ENCODE measurements around the gene CDH22.

The CDH22 gene

DNA sequence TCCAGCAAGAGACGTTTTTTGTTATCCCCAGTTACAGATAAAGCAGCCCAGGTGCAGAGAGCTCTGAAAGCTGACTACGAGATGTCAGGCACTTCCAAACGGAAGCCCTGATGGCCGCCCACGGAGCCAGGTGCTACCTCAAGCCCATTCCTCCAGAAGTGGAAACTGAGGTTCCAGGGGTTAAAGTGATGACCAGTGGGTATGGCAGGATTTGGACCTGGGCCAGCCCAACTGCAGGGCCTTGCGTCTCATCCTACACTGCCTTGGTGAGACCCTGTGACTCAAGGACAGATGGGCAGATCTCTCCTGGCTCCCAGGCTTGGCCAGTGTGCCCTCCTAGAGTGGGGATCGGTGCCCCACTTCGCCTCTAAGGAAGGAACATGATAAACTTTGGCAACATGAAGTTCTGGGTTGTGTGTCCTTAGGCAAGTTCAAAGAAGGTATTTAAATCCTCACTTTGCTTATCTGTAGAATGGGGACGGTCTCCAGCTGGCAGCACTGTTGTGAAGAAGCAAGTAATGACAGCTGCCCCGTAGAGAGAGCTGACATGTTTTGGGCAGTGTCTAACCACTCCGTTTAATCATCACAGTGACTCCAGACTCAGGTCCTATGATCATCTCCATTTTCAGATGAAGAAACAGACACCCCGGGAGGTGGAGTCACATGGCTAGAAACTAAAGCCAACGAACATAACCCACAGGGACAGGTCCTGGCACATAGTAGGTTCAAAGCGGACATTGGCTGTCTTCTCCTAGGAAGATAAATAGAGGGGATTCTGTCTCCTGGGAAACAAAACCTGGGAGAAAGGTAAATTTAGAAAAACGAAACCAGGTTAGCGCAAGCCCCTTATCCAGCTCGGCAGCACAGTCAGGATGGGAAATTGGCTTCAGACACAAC, 34.4 kb upstream of the CDH22 start:
- no peak for DNase-seq

- DNase-seq, result no peak
Observed at GRCh38 chr20:46342010-46342378, 33.7 kb upstream of the CDH22 start.

DNA sequence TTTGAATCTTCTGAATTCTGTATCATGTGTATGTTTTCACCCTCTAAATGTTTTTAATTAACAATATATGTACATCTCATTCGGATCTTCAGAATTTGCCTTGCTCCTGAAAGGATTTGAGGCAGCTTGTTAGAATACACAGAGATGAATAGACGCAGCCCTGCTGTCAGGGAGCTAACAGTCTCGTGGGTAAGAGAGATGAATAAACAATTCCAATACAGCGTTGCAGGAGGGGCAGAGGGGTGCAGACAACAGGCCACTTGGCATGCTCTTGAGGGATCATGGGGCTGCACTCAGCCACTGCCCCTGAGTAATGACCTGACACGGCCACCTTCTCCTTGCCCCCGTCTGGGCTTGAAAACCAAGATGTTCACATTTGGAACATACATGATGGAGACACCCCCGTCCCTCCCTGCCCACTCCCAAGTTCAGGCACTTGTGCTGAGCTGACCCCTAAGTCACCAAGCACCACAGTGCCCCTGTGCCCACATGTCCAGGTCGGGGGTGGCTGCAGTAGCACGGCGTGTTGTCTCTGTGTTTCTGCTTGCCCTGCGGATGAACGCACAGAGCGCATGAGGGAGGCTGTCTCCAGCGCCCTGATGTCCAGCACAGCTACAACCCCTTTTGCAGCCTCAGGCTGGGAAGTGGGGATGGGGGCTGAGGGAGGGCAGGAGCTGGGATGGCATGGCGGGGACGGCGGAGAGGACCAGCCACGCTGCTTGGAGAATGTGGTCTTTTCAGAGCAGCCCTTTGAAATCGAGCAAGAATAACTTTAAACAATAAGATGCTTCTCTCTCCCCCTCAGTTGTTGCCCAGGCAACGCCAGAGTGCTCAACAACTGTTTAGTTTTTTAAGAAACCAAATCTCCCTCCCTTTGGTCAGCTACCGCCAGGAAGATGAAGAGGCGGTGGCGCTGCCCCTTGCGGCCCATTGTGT, 33.0 kb upstream of the CDH22 start:
- no peak for DNase-seq

DNA sequence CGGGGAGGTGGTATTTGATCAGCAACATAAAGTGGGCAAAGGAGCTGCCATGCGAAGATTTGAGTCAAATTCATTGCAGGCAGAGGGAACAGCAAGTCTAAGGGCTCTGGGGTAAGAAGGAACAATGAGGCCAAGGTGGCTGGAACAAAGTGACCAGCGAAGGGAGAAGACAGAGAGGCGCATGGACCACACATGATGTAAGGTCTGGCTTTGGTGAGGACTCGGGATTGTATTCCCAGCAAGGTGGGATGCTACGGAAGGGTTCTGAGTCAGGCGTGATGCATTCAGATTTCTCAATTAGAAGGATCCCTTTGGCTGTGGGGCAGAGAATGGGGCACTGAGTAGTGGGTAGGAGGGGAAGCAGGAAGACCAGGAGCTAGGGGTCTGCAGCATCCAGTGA, 30.7 kb upstream of the CDH22 start:
- no peak for DNase-seq

GRCh38 chr20:46336735-46337134, 28.4 kb upstream of the CDH22 start:
- no peak for DNase-seq

- no peak for DNase-seq
Observed at GRCh38 chr20:46334303-46334904, 26.1 kb upstream of the CDH22 start.

GRCh38 chr20:46333161-46333991, 25.1 kb upstream of the CDH22 start:
- no peak for DNase-seq

DNA sequence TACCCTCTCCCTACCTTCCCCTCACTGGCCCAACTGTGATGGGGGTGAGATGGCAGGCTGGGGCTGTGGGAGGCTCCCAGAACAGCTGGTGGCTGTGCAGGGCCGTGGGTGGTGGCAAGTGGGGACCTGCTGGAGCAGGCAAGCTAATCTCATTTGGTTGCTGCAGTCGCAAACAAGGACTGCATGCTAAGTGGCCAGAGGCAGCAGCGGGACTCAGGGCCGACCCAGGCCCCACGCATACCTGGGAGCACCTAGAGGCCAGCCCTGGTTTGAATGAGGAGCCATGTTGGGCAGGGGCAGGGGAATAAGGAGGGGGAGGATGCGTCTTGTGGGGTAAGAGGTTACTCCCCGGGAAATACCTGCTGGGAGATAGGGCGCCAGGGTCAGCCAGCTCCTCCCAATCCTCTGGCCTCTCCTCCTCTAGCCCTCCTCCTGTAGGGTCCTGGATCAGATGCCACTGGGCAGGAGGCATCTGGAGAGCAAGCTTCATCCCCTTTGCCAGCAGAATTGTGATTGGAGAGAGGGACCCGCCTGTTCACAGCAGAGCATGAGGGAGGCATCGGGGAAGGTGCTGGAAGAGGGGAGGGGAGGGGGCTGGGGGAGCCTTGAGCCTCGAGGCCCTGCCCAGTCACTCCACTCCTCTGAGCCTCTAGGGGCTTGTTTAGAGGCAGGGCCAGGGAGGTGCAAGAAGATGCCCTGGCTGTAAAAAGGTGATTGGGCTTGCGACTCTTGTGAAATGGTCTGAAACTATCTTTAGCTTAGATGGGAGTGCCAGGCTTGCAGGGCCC, 24.3 kb upstream of the CDH22 start:
- DNase-seq, result no peak

DNA sequence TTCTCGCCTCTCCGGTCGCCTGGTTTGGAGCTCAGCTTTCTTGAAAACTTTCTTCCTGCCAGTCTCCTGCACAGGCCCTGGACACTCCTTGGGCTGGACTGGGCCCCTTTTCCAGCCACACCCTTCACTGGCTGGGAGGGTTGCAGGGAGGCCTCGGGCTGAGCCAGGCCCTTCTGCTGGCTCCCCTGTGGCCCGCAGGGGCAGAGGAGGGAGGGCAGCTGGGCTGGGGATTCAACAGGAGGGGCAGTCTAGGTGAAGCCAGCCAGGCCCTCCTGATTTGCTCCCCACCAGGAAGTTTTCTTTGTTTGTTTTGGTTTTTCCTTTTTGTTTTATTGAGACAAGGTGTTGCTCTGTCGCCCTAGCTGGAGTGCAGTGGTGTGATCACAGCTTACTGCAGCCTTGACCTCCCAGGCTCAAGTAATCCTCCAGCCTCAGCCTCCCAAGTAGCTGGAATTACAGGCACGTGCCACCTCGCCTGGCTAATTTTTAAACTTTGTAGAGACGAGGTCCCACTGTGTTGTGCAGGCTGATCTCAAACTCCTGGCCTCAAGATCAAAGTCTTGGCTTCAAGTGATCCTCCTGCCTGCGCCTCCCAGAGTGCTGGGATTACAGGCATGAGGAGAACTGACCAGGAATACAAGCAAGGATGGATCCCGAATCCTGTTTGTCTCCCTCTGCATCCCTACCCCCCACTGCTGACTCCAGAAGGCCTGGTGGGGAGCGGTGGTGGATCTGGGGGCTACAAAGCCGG, 23.5 kb upstream of the CDH22 start:
- DNase-seq, result no peak

GRCh38 chr20:46330831-46331371, 22.6 kb upstream of the CDH22 start:
- DNase-seq, result no peak

DNA sequence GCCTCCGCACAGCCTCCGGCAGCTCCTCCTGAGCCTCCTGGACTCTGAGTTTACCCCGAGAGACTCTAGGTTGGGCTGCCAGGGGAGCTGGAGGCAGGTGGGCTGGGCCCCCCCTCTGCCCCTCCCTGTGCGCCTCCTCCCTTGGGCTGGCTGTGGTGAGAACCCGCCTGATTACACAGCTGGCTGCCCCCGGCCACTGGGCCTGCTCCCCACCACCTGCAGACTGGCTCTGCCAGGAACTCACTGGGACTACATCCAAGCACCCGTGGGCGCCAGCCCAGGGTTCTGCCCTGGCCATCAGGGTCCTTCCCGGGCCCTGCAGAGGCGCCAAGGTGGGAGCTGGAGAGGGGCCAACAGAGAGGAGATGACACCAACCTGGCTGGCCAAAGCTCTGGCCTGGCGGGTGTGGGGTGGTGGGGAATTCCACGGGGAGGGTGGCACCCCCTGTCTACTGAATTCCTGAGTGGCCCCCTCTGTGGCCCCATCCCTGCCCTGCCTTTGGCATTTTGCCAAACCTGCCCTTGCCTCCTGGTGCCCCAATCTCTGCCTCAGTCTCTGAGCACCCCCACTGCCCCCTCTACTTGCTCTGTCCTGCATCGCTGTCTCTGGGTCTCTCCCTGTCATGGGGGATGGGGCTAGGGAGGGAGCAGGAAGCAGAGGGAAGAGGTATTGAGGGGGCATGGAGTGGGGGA, 21.9 kb upstream of the CDH22 start:
- DNase-seq, result no peak

- DNase-seq, result no peak
Observed at GRCh38 chr20:46328200-46328882, 20.0 kb upstream of the CDH22 start.

GRCh38 chr20:46327557-46327956, 19.3 kb upstream of the CDH22 start:
- no peak for DNase-seq

- DNase-seq, result no peak
Observed at GRCh38 chr20:46325789-46326188, 17.5 kb upstream of the CDH22 start.

- no peak for DNase-seq
Observed at GRCh38 chr20:46324960-46325703, 16.8 kb upstream of the CDH22 start.

- DNase-seq, result no peak
Observed at GRCh38 chr20:46324379-46324778, 16.1 kb upstream of the CDH22 start.

DNA sequence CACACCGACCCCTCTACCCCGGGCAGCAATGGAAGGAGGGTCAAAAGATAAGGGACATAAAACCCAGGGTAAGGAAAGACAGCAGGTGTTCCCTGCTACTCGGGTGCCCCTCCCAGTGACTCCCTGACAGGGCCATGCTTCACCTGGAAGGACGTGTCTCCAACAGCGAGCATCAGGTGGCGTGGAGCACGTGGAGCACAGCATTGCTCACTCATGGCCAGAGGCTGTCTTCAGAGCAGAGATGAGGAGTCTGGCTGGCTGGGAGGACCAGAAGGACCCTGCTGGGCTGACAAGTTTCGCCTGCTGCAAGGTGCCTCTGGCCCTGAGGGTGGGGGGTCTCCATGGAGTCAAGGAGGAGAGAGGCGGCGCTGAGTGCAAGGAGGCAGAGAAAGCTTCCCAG, 15.3 kb upstream of the CDH22 start:
- no peak for DNase-seq

GRCh38 chr20:46322641-46323040, 14.3 kb upstream of the CDH22 start:
- DNase-seq, result no peak

All from effector CD8-positive, alpha-beta T cell (primary cell).